SJCRH30 (cell line): ENCODE measurements around the gene NFIB. TPM values are rescaled to one million over a fixed set of nuclear protein-coding genes. Genes with fewer than 3 reads are reported as not detected.
A peak's percentile ranks its signal among the peaks of the same experiment; 100 is the strongest.

Source experiments
- DNase-seq, 2 experiments: peaks; one replicate each; pipeline ENCODE4 v3.0.0-alpha.2; 2015 to 2020
- H3K27ac ChIP-seq: fragments of 250-450 bp; sonication (Bioruptor Pico); 2 replicates; pipeline ENCODE4 v1.5.1; 2020; ENCODE audit warnings: mild to moderate bottlenecking, moderate library complexity
- H3K27me3 ChIP-seq: fragments of 250-450 bp; sonication (Bioruptor Pico); 2 replicates; pipeline ENCODE4 v1.5.1; 2020; ENCODE audit warnings: mild to moderate bottlenecking, moderate library complexity
- H3K36me3 ChIP-seq: fragments of 250-450 bp; sonication (Bioruptor Pico); 2 replicates; pipeline ENCODE4 v1.5.1; 2020; ENCODE audit warnings: mild to moderate bottlenecking, moderate library complexity
- H3K4me1 ChIP-seq: fragments of 250-450 bp; sonication (Bioruptor Pico); 2 replicates; pipeline ENCODE4 v1.5.1; 2020; ENCODE audit warnings: mild to moderate bottlenecking, moderate library complexity
- H3K4me3 ChIP-seq: fragments of 250-450 bp; sonication (Bioruptor Pico); 2 replicates; pipeline ENCODE4 v1.5.1; 2020; ENCODE audit warnings: mild to moderate bottlenecking, moderate library complexity
- H3K9me3 ChIP-seq: fragments of 250-450 bp; sonication (Bioruptor Pico); replicated peaks from 2 replicates; pipeline ENCODE4 v1.5.1; 2020; ENCODE audit warnings: mild to moderate bottlenecking, moderate library complexity
- total RNA-seq: library from RNA; depleted of rRNA; stranded (reverse); fragments of >200 nt; shearing (Covaris generic); gene quantifications from 2 replicates; pipeline ENCODE4 v1.2.3, GENCODE V29; 2014

The NFIB gene
- total RNA-seq, 1 experiment from 2014 or later: 48.1 TPM

DNA sequence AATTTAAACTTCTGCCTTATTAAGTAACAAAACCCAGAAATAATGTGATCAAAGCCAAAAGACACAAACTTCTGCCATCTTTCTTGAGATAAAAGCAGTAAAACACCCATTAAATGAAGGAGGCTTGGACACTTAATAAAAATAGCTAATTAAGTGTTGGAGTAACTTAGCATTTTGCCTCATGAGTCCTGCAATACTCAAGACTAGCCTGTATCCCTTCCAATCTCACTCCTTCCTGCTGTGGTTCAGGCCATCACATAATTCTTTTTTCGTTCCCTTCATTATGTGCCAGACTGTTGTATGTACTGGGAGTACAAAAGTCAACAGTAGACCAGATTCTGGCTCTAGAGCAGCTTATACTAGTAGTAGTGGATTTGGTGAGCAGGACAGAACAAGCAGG, 250.2 kb downstream of the NFIB start:
- Histone ChIP-seq H3K36me3 (no peaks in the 10 kb centered on the region), H3K4me1 (peaks cover 9% of the 10 kb centered on the region), H3K27ac (no peak overlapping the region), H3K9me3 (0 out of 2 replicates have a peak, but pooled peaks cover 5% of the 10 kb centered on the region), H3K4me3 (no peak overlapping the region), H3K27me3 (no peaks in the 10 kb centered on the region)
- no peak for DNase-seq

DNA sequence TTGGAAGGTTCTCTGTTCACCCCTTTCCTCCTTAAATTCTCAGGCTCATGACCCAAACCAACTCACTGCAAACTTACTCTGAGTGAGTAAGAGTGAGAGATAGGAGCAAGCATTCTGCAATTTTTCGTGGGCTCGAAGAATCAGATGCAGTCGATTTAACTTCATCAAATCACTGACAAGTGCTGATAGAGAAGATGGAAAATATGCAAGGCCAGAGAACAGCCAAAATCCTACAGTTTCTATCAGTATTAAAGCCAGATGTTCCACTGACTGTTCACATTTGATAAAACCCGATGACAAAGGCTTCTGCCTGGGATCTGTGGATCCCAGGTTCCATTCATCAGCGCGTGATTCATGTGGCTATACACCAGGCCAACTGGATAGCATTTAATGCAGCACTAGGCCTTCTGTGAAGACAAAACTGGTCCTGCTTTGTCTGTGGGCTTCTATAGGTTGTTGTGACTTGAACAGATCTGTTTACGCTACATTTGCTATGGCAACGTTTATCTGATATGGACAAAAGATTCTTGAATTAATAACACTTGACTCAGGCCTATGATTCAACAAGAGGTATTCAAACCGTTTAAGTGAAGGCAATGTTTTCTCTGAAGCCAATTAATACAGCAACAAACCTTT, 251.2 kb downstream of the NFIB start:
- no peak for DNase-seq
- Histone ChIP-seq H3K27ac (no peak overlapping the region), H3K36me3 (no peaks in the 10 kb centered on the region), H3K27me3 (no peaks in the 10 kb centered on the region), H3K4me1 (peaks cover 19% of the 10 kb centered on the region), H3K4me3 (no peak overlapping the region), H3K9me3 (0 out of 2 replicates have a peak, but pooled peaks cover 5% of the 10 kb centered on the region)

DNA sequence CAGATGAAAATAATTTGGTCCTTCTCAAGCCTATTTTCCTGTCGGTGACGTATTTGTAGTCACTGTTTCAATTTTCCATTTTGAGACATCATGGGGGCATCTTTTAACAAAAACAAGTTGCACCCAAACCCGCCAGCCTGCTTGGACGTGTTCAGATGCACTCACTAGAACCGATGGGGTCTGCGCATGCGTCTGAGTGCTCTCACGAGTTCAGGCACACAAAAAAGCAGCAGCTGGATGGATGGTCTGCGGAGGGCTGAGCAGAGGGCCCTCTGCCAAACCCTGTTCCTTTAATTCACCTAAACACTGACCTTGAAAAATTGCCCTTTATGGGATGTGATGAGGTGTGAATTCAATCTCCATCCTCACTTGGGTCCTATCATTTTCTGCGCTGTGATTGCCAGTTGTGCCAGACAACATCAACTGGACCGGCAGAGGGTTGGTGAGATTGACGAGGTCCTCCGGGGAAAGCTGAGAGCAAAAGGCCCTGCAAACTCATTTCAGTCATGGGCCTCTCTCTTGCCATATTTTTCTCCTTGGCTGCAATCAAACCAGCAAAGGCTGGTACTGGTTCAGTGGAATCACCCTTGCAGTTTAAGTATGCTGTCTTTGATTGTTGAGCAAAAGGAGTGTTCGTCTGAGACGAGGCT, 251.9 kb downstream of the NFIB start:
- H3K4me3 ChIP-seq: no peak overlapping the region
- H3K27me3 ChIP-seq: no peaks in the 10 kb centered on the region
- H3K4me1 ChIP-seq: peaks cover 26% of the 10 kb centered on the region
- H3K27ac ChIP-seq: no peak overlapping the region
- H3K9me3 ChIP-seq: 0 out of 2 replicates have a peak, but pooled peaks cover 4% of the 10 kb centered on the region
- DNase-seq: no peak
- no peaks in the 10 kb centered on the region for H3K36me3 ChIP-seq

DNA sequence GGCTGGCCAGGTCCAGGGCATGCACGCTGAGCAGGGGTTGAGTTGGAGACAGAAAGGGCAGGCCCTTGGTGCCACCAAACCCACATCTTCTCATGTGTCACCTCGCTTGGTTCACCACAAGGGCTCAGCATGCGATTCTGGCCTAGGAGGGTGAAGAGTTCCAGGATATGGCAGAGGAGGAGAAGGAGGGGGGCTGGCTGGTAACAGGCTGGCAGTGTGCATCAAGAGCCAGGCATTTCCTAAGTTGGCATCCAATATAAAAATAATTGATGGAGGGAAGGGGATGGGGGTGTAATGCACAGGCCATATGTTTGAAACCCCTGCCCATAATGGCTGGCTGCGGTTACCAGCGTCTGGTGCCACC, 255.6 kb downstream of the NFIB start:
- no peaks in the 10 kb centered on the region for H3K9me3 ChIP-seq
- H3K36me3 ChIP-seq: no peaks in the 10 kb centered on the region
- no peaks in the 10 kb centered on the region for H3K27me3 ChIP-seq
- DNase-seq: no peak
- no peak overlapping the region for H3K4me3 ChIP-seq
- peaks cover 49% of the 10 kb centered on the region for H3K4me1 ChIP-seq
- peak overlapping the region; percentile 29 for H3K27ac ChIP-seq

DNA sequence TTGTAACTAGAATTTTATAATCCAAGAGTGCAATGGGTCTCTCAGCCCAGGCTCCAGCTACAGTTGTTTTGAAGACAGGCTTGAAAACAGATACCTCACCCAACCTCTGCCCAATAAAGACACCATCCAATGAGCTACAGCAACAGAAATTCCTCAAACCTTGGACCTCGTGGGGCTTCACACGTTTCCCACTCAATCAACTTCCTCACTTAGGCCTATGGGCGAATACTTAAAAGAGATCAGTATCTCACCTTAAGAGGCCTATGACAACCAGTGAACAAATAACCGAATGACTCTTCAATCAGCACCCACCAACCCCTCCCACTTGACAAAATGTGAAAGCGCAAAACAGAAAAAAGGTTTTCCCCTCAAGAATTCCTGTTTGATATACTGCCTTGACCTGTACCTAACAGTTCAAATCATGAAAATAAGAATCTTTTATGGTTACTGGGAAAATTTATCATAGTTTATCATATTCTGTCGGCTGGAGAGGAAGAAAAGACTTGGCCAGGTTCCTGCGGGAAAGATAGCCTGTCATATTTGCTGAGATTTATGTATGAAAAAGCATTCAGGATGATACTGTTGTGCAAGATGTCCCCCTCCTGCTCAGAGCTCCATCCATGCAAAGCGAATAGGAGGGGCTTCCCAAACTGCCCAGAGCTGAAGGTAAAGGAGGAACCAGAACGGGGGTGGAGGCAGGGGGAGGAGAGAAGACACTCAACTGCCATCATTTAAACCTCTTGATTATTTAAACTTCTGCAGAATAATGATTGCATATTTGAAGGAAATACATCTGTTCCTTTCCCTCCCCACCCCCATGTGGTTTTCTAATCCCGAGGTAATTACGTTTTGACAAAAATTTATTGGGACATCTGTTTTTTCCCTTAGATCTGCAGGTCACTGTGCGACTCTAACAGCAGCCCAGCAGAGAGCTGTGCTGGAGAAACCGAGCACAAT, 256.3 kb downstream of the NFIB start:
- Histone ChIP-seq H3K27me3 (no peaks in the 10 kb centered on the region), H3K9me3 (no peaks in the 10 kb centered on the region), H3K4me3 (no peak overlapping the region), H3K36me3 (no peaks in the 10 kb centered on the region), H3K27ac (peak overlapping the region; percentile 29), H3K4me1 (peaks cover 49% of the 10 kb centered on the region)
- peak; percentile 50 to 71 for DNase-seq

DNA sequence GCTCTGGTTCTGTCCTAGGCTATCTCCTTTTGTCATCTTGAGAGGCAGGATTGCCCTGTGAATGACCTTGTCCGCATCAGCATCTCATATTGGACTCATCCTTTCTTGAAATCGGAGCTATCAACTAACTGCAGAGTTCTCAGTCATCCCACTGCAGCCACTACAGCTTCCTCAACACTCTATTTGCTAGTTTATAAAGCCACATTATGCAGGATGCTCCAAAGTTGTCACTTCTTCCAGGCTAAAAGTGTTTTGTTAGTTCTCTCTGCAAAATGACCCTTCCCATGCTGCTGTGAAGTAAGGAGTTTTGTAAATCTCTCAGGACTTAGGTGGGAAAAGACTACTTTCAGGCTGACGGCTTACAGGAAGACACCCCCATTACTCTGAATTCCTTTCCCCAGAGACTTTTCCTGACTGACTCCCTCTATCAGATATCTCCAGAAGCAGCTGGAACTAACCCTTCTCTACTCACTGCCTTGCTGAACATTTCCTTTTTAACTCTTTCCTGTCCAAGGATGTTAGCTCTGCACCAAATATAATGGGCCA, 257.6 kb downstream of the NFIB start:
- Histone ChIP-seq H3K4me3 (peak overlapping the region; percentile 26), H3K36me3 (no peaks in the 10 kb centered on the region), H3K4me1 (peaks cover 49% of the 10 kb centered on the region), H3K9me3 (no peaks in the 10 kb centered on the region), H3K27me3 (no peaks in the 10 kb centered on the region), H3K27ac (peak overlapping the region; percentile 56)
- peak; percentile 50 to 83 for DNase-seq

DNA sequence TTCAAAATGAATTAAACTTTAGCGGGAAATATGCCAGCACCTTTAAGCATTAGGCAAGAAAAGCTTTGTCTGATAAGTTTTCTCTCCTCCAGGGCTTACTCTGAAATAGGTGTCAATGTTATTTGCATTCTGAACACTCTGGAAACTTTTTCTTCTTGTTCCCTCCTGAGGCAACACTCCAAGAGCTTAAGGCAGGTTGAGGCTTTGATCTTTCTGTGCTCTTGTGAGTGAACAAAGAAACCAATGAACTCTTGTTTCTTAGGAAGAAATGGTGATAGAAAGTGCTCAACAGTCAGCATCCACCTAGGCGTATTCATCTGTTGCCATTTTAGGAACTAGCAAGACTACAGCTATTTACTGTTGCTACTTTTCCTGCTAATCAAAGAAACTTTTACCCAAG, 259.8 kb downstream of the NFIB start:
- Histone ChIP-seq H3K4me1 (peaks cover 43% of the 10 kb centered on the region), H3K9me3 (no peaks in the 10 kb centered on the region), H3K27ac (no peak overlapping the region), H3K36me3 (no peaks in the 10 kb centered on the region), H3K4me3 (no peak overlapping the region), H3K27me3 (no peaks in the 10 kb centered on the region)
- DNase-seq: no peak

DNA sequence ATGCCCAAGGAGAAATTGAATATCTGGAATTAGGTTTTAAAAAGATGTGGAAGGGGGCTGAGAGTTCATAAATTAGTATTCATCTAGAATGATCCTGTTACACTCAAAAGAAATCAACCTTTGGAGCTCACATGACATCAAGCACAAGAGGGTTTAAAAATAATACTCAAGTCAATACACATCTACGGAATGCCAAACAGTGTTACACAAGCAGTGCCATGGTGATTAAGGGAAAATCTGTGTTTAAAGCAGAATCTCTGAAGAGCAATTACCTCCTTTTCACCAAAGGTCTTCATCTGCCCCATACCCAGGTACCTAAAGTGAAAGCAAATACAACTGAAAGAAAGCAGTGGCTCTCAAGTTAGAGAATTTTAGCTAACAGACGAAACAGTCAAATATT, 261.6 kb downstream of the NFIB start:
- no peaks in the 10 kb centered on the region for H3K36me3 ChIP-seq
- peaks cover 26% of the 10 kb centered on the region for H3K4me1 ChIP-seq
- no peak for DNase-seq
- H3K4me3 ChIP-seq: no peak overlapping the region
- H3K27me3 ChIP-seq: no peaks in the 10 kb centered on the region
- 0 out of 2 replicates have a peak, but pooled peaks cover 2% of the 10 kb centered on the region for H3K9me3 ChIP-seq
- H3K27ac ChIP-seq: no peak overlapping the region

DNA sequence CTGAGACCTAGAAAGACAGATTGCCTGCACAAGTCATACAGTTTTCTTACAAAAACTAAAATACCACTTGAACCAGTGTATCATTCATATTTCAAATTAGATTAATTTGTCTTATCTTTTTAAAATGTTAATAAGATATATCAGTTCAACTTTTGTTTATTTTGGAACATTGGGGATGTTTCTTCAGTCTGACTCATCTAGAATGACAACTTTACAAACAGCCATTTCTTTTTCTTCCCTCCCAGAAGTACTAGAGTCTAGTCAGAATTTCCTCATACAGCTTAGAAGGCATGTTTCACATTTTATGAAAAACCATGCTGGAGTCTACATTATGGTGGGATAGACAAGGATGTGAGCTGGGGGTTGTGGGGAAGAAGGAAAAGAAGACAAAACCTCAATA, 262.5 kb downstream of the NFIB start:
- Histone ChIP-seq H3K4me3 (no peak overlapping the region), H3K4me1 (peaks cover 17% of the 10 kb centered on the region), H3K27me3 (no peaks in the 10 kb centered on the region), H3K27ac (no peak overlapping the region), H3K36me3 (no peaks in the 10 kb centered on the region), H3K9me3 (0 out of 2 replicates have a peak, but pooled peaks cover 2% of the 10 kb centered on the region)
- no peak for DNase-seq

DNA sequence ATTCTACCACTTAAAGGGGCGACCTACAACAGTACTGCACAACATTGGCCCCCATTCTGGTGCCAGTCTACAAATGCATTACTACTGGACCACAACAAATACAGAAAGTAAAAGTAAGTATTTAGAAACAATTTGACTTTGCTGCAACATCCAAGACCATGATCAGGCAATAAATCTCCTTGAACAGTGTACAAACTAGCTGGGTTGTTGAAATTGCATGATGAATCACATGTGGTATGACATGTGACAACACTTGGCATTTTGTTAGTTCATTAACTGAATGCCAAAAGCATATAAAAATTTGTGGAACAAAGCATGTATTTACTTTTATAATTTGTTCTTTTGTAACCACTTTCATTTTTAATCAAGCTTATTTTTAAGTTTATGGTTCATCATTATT, 270.5 kb downstream of the NFIB start:
- H3K27me3 ChIP-seq: no peaks in the 10 kb centered on the region
- DNase-seq: no peak
- no peak overlapping the region for H3K27ac ChIP-seq
- no peaks in the 10 kb centered on the region for H3K4me1 ChIP-seq
- no peak overlapping the region for H3K4me3 ChIP-seq
- H3K36me3 ChIP-seq: no peaks in the 10 kb centered on the region
- H3K9me3 ChIP-seq: 0 out of 2 replicates have a peak, but pooled peaks cover 2% of the 10 kb centered on the region

DNA sequence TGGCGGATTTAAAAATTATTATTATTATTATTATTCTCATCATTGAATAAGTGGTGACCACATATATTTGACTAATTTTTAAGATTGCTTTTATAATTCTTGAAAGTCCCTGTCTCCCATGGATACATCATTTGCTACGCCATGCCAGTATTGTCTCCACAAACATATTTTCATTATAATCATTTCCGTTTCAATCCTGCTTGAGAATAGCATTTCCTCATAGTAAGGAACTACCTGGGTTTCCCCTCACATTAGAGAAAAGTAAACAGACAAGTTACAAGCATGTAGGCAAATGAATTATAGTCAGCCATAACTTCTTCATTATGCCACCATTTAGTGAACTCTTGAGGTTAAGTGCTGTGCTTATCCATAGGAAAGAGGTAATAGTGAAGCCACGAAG, 276.6 kb downstream of the NFIB start:
- DNase-seq: no peak

DNA sequence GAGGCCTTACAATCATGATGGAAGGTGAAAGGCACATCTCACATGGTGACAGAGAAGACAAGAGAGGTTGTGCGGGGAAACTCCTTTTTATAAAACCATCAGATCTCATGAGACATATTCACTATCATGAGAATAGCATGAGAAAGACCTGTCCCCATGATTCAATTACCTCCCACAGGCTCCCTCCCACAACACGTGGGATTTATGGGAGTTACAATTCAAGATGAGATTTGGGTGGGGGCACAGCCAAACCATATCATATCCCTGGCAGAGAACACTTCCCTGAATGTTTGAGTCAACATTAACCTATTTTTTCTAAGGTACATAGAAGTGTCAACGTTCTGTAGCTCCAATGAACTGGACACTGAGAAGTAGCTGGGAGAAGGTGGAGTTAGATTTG, 280.9 kb downstream of the NFIB start:
- H3K4me3 ChIP-seq: no peak overlapping the region
- no peaks in the 10 kb centered on the region for H3K27me3 ChIP-seq
- no peaks in the 10 kb centered on the region for H3K36me3 ChIP-seq
- peaks cover 20% of the 10 kb centered on the region for H3K4me1 ChIP-seq
- no peak overlapping the region for H3K27ac ChIP-seq
- no peak for DNase-seq
- no peaks in the 10 kb centered on the region for H3K9me3 ChIP-seq

More for the DNA sequence above, 276.6 kb downstream of the NFIB start:
- H3K27ac ChIP-seq: no peak overlapping the region
- H3K4me1 ChIP-seq: peaks cover under 1% of the 10 kb centered on the region; the same call in 1 of the 2 replicates
- no peak overlapping the region for H3K4me3 ChIP-seq
- H3K36me3 ChIP-seq: no peaks in the 10 kb centered on the region
- H3K9me3 ChIP-seq: no peaks in the 10 kb centered on the region
- H3K27me3 ChIP-seq: no peaks in the 10 kb centered on the region
